Left renal cortex interstitium (tissue), 4 donors: ENCODE measurements around the gene SPNS2. TPM values are rescaled to one million over a fixed set of nuclear protein-coding genes. Genes with fewer than 3 reads are reported as not detected.

Experiments
- DNase-seq, 4 donors: peaks; one replicate each; pipeline ENCODE4 v3.0.0-alpha.2; 2013; ENCODE audit warnings: low read depth in 4 of 4, low spot score in 2 of 4, missing footprints in 1 of 4
- polyA plus RNA-seq, 4 donors: library from polyadenylated mRNA; unstranded; fragments of 120-200 nt; gene quantifications; one replicate each; pipeline ENCODE4 v1.2.1, GENCODE V29; 2013; ENCODE audit not compliant: insufficient read length in 4 of 4

Gene SPNS2
- polyA plus RNA-seq, 4 donors, result 37.3 to 58.2 (median 44.6) TPM

DNA sequence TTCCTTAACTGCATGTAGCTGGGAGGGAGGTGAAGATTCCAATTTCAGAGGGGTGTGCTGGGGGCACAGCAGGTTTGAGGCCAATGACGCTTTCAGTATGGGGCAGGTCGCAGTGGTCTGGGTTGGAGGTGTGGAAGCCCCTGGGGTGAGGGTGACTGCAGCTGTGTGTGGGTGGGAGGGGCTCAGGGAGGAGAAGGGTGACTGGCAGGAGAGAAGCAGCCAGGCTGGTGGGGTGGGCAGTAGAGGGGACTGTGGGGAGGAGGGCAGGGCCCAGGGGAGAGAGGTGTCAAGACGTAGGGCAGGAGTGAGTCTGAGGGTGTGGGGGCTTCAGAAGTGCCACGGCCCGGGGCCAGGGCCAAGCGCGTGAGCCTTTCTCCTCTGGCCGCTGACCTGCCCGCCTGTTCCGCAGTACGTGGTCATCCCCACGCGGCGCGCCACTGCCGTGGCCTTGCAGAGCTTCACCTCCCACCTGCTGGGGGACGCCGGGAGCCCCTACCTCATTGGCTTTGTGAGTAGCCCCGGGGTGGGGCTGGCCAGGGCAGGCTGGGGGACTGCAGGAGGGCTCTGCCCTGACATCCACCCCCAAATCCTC lies 37.1 kb downstream of the SPNS2 start:
- no peak for DNase-seq

DNA sequence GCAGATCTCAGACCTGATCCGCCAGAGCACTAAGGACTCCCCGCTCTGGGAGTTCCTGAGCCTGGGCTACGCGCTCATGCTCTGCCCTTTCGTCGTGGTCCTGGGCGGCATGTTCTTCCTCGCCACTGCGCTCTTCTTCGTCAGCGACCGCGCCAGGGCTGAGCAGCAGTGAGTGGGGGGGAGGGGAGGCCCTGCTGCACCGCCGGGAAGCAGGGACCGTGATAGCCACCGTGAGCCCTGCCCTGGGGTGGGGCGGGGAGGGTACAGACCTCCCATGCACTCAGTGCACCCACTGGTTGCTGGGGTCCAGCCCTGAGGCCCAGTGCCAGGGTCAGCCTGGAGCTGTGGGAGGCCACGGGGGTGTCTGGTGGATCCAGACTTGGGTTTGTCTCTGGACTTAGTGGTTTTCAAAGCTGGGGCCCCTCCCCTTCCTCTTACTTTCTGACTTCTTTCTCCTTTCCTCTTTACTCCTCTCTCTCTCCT lies 37.6 kb downstream of the SPNS2 start:
- DNase-seq, result no peak

DNA sequence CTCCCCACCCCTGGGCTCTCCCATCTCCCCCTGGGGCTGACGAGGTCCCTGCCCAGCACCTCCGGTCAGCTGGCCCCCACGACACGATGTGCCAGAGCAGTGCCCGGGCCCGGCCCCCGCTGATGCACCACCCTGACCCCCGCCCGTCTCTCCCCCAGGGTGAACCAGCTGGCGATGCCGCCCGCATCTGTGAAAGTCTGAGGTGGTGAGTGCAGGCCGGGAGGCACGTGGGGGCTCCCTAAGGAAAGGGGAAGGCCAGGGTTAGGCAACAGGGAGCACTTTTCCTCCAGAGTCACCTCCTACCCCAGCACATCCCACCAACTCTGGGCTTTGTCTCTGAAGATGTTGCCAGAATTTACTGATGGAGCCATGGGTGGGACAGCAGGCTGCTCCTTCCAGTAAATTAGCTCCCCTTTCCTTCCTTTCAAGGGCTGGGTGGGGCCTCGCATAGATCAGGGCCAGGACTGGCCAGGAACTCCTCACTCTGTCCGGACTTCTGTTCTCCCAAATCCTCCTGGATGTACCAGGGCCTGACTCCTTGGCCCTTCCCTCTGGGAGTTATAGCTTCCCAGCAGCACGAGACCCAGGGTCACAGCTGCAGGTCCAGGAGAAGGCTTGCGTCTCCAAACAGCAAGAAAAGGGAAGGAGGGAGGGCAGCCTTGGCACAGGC lies 38.2 kb downstream of the SPNS2 start:
- DNase-seq, result no peak

DNA sequence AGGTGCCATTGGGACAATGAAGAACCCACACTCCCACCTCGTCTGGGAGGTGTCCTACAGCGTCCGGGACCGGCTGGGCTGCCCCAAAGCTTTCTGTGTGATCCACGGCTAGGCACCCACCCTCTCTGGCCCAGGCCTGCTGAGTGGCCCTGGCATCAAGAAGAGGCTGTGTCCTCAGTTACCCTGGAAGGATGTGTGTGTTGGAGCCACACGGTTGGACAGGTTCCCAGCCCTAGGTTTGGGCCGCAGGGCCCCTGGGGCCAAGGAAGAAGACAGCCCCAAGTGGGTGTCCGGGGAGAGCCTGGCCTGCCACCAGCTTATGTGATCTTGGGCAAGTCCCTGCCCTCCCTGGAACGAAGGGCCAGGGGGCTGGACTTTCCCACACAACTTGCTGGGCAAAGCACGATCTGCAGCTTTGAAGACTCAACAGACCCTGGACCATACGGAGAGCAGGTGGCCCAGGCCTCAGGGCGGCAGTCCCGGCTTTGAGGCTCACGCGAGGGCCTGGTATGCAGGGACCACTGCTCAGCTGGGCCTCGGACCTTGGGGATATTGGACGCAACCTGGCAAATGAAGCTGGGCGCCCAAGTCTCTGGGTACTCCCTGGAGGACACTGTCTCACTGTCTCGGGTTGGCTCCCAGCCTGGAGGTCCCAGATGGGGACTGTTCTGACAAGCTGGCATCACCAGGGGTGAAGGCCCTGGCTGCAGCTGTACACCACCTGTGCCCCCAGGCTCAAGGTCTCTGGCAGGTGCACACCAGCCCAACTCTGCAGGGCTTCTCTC lies 39.0 kb downstream of the SPNS2 start:
- DNase-seq, result no peak

DNA sequence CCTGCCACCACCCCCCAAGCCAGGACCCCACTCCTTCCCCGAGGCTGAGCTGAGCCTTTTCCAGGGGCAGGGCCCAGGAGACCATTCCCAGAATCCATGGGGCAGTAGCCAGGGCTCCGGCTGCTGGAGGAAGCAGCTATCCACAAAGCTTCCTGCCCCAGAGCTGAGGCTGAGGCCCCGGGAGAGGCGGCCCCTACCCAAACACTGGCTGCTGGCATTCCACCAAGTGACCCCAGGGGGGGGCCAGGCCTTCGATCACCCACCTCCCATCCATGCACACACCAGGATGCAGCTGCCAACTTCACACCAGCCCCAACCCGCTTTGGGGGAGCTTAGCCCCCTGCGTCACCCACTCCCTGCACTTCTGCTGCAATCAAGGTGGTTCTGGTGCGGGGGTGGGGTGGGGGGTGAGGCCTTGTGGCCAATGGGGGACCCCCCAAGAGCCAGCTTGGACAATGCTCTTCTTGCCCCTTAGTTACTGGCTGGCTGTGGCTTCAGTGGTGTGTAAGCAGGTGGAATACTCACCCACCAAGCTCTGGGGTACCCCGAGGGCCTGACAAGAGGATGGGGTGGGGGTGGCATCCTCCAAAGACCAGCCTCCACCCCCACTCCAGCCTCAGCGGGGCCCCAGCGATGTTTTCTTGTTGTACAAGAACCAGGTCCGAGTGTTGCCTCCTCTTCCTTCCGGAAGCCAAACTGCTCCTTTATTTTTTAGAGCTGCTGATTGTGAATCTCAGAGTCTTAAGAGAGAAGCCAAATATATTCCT lies 39.7 kb downstream of the SPNS2 start:
- no peak for DNase-seq

DNA sequence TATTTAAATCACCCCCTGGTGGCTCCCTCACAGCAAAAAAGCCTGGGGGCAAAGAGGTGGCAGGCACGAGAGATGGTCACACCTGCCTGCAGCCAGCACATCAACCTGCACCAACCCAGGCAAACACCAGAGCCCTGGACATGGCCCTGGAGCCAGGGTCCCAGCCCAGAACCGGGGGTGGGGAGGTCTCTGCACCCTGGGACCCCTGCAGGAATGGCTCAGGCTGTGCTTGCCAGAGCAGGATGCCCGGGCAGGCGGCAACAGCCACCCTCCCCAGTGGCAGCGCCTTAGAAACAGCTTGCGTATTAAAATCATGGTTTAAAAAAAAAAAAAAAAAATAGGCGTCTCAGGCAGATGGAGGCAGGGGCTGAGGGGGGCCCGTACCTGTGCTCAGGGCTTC lies 40.3 kb downstream of the SPNS2 start:
- DNase-seq, result no peak

DNA sequence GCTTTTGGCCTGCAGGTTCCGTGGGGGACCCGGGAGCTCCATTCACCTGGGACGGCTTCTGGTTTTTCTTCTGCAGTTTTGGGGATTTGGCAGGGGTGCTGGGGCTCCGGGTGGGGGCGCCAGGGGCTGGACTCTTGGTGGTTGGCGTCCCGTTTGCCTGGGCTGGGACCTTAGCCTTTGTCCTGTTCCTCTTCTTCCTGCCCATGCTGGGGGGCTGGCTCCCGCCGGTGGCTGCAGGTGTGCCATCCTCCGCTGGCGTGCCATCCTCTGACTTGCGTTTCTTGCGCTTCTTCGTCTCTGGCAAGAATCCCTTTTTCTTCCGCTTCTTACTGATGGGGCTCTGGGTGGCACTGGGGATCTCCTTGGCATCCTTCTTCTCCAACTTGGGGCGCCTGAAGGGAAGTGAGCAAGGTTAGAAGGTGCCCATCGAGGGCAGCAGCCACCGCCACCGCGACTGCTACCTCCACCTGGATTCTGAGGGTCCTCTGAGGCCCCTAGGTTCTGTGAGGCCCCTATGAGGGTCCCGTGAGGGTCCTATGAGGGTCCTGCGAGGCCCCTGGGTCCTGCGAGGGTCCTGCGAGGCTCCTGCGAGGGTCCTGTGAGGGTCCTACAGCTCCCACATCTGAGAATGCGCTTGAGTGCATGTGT lies 41.0 kb downstream of the SPNS2 start:
- no peak for DNase-seq

DNA sequence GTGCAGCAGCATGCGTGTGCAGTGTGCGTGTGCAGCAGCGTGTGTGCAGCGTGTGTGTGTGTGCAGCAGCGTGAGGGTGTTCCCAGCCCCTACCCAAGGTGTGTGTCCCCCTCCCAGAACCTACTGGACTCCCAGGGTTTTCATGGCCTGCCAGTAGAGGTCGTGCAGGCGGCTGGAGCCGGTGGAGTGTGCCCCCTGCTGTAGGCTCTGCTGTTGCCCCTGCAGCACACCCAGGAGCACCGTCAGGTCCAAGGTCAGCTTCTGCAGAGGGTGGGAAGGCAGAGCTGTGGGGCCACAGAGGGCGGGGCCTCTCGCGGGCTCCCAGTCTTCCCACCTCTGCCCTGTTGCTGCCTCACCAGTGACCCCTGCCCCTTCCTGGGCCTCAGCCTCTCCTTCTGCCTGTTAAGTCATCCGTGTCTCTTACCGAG lies 41.6 kb downstream of the SPNS2 start:
- DNase-seq, result no peak

DNA sequence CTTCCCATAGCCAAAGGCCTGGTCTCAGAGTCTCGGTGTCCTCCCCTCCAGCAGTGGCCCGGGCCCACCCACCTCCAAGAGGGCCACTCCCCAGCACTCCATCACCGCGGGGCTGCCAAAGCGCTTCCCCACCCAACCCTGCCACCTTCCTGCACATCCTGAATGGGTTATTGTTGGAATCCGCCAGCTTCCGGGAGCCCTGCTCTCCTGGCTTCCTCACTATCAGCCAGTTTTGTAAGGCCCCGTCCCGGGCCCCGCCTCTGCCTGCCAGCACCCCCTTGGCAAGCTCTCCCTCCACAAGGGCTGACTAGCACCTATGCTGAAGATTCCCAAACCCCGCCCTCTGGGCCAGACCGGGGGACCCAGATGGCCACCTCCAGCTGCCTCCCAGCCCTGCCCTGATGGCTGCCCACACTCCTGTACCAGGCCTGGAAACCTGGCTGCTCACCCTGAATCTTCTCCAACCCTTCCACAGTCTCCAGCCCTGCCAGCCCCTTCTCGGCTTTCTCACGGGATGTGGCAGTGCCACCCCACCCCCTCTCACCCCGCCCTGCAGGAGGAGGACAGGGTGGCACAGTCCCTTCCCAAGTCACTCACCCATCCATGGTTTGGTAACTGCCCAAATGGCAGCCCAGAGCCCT lies 42.1 kb downstream of the SPNS2 start:
- DNase-seq, result no peak

DNA sequence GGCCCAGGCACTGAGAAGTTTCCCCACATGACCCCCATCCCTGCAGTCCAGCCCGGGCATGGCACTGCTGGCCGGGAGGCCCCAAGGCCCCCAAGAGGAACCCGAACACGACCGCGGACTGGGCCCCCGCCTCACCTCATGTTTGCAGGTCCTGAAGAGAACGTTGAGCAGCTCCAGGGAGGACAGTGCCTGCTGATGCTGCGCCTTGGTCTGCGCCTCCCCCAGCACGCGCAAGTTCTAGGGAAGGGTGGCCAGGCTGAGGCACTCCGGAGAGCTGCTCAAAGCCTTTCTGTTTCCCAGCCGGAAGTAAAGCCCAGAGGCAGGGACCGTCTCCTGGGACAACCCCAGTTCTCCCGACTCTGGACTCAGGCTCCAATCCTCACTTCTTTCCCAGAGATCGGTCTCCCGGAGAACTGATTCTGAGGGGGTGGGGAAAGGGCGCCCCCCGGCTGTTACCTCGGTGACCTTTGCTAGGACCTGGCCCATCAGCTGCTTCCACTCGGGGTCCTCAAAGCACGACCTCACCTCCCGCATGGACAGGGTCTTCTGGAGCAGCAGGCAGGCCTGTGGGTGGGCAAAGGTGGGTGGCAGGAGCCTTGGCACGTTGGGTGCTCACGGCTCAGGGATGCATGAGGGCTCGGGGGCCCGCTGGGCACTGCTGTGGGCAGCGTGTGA lies 42.8 kb downstream of the SPNS2 start:
- no peak for DNase-seq

DNA sequence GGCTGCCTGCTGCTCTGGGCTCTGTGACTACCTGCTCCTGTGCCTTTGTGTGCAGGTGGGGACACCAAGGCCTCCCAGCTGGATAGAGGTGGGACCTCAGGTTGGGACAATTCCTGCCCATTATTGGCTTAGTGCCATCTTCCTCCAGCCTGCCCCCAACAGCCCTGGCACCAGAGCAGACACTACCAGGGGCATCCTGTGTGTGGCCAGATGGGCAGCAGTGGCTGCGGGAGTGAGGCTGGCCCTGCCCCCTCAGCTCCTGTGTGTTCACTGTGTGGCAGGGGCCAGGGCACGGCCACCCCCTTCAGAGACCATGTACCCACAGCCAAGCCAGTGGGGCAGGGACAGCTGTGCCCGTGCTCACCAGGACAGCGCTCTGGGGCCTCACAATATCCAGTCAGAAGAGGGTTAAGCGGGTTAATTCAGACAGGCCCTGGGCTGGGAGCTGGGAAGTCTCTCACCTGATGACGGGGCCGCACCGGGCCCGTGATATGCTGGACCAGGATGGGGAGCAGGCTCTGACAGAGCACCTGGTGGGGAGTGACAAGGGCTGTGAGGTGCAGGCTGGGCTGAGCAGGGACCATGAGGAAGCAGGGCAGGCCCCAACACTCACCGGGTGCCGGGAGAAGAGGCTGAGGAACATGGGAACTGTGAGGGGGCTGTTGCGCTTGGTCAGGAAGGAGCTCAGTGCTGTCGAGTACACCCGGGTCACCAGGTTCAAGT lies 43.5 kb downstream of the SPNS2 start:
- DNase-seq, result no peak

DNA sequence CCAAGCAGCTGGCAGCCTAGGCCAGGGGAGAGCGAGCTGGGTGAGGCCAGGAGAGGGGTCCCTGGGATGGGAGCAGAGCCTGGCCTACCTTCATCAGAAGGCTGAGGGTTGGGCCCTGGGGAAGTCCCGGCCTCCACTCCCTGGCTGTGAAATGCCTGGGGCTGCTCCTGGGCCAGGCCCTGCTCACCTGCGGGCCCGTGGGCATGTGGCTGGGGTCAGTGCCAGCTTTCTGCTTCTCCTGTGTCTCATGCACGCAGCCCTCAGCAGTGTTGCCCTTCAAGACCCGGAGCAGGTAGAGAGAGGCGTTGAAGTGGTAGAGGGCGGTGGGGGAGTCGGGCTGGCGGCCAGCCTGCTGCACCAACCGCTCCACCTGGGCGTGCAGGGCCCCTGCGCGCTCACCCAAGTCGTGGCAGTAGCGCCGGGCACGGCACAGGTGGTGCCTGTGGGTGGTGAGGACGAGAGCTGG lies 44.1 kb downstream of the SPNS2 start:
- DNase-seq, result no peak

DNA sequence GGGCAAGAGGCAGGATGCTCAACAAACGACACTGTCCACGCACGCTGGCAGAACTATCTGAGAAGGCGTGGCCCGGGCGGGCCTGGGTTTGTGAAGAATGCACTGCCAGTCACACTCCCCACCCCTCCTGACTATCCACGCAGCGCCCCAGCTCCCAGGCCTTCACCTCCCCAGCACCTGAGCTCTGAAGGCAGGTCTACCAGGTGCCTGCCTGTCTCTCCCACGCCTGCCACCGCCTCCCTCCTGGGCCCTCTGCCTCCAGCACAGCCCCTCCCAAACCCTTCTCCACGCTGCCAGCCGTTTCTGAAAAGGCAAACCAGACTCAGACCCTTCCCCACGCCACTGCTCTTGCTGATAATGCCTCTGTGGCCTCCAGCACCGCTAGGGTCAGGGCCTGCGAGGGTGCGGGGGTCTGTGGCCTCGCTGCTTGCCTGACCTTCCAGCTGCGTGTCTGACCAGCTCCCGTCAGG lies 44.9 kb downstream of the SPNS2 start:
- DNase-seq, result no peak

DNA sequence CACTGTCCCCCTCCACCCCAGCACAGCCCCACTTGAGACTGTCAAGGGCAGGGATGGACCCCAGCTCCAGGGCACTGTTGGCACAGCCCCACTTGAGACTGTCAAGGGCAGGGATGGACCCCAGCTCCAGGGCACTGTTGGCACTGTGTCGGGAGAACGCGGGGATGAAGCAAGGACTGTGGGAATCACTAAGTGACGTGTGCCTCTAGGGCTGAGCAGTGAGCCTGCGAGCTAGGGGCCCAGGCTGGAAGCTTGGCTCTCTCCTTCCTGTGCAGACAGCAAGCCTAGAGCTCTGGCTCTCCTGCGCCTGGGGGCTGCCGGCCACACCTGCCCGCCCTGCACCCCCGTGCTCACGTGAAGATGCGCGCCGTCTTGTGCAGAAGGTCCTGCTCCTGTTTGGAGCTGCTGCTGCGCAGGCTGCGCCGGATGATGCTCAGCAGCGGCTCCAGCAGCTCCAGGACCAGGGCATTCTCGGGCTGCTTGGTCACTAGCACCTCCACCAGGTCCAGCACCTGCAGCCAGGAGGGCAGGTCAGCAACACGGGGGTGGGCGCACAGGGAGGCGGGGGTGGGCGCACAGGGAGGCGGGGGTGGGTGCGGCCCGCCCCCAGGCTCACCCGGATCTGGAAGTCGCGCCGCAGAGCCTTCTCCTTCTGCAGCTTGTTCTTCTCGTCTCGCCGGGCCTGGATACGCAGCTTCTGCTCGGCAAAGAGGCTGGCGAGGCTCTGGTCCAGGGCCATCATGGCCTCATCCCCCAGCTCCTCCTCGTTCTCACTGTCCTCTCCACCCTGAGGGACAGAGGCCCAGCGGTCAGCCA lies 45.7 kb downstream of the SPNS2 start:
- no peak for DNase-seq

DNA sequence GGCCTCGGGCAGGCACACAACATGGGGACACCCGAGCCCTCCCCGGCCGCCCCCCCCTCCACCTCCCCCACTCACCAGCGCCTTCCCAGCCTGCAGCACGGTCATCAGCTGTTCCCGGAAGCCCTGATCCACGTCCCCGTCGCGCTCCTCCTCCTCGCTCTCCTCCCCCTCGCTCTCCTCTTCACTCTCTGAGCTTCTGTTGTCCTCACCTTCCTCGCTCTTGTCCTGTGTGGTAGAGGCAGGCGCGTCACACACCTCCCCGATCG lies 46.2 kb downstream of the SPNS2 start:
- DNase-seq, result no peak

DNA sequence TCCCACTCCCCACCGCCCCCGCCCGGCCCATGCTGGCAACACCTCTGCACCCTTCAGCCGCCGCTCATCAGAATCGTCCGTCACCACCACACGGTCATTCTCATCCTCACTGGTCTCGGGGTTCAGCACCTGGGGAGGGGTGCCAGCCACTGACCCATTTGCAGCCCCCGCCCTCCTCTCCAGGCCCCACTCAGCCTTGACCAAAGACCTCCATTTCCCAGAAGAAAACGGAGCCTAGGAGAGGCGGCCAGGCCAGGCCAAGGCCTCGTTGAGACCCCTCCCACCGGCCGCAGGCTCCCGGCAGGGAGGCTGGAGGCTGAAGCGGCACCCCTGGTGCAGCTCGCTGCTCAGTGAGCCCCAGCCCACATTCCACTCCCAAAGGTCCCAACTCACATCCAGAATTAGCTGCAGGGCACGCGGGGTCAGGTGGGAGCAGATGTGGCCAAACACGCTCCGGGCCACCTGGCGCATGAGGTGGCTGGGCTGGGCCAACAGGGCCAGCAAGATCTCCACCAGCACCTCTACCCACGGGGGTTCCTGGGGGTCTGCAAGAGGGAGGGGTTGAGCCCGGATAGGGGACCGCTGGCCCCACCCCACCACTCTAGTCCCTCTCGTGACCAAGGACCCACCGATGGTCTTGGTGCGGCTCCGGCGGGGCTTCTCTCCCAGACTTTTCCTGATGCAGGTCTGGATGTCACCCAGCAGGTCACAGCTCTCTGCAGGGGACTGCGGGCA lies 46.7 kb downstream of the SPNS2 start:
- DNase-seq, result no peak
